SW480 (cell line): ENCODE results near the gene ZKSCAN1.

Experiments used
- DNase-seq: peaks from one replicate; pipeline ENCODE4 v3.0.0-alpha.2; 2016; ENCODE audit warnings: low spot score

ZKSCAN1 gene

GRCh38 chr7:100040575-100040974 is 25.2 kb downstream of the ZKSCAN1 start:
- no peak for DNase-seq

GRCh38 chr7:100044718-100045117 is 29.3 kb downstream of the ZKSCAN1 start:
- peak; percentile 59 for DNase-seq

- peak; percentile 34 for DNase-seq
These were observed 33.3 kb downstream of the ZKSCAN1 start for GRCh38 chr7:100048680-100049079.

GRCh38 chr7:100049441-100050291 is 34.3 kb downstream of the ZKSCAN1 start, which contains the start of gene ZSCAN21:
Gene ZSCAN21 (plus strand): TSS chr7:100049774. CDS start chr7:100057007, 7,233 bp downstream.
- DNase-seq: peak; percentile 89

- DNase-seq: no peak
These were observed 36.2 kb downstream of the ZKSCAN1 start for GRCh38 chr7:100051611-100052010.

- peak; percentile 88 for DNase-seq
These were observed 37.8 kb downstream of the ZKSCAN1 start for GRCh38 chr7:100053215-100053614.

GRCh38 chr7:100057006-100057405 is 41.6 kb downstream of the ZKSCAN1 start:
- DNase-seq: no peak

GRCh38 chr7:100059251-100059739 is 43.9 kb downstream of the ZKSCAN1 start:
- DNase-seq: no peak

GRCh38 chr7:100061518-100062193 is 46.3 kb downstream of the ZKSCAN1 start:
- no peak for DNase-seq

GRCh38 chr7:100063376-100063775 is 48.0 kb downstream of the ZKSCAN1 start:
- DNase-seq: no peak

GRCh38 chr7:100064162-100064561 is 48.8 kb downstream of the ZKSCAN1 start:
- DNase-seq: no peak

GRCh38 chr7:100065452-100066186 is 50.2 kb downstream of the ZKSCAN1 start:
- DNase-seq: peak; percentile 28

GRCh38 chr7:100066953-100067352 is 51.6 kb downstream of the ZKSCAN1 start:
- DNase-seq: no peak

GRCh38 chr7:100069991-100070390 is 54.6 kb downstream of the ZKSCAN1 start:
- no peak for DNase-seq

- DNase-seq: no peak
These were observed 55.8 kb downstream of the ZKSCAN1 start for GRCh38 chr7:100071018-100071723.

- DNase-seq: no peak
These were observed 57.1 kb downstream of the ZKSCAN1 start for GRCh38 chr7:100072462-100072861.

GRCh38 chr7:100074841-100075240 is 59.4 kb downstream of the ZKSCAN1 start:
- DNase-seq: no peak

GRCh38 chr7:100075418-100075817 is 60.0 kb downstream of the ZKSCAN1 start:
- DNase-seq: no peak

- no peak for DNase-seq
These were observed 61.8 kb downstream of the ZKSCAN1 start for GRCh38 chr7:100077205-100077604.

GRCh38 chr7:100079024-100079560 is 63.7 kb downstream of the ZKSCAN1 start:
- no peak for DNase-seq

- DNase-seq: no peak
These were observed 65.6 kb downstream of the ZKSCAN1 start for GRCh38 chr7:100080907-100081534.
